Measurements from ENCODE around the gene TBL1Y. TPM values are rescaled to one million over a fixed set of nuclear protein-coding genes. Genes with fewer than 3 reads are reported as not detected.

The TBL1Y gene
- total and polyA plus RNA-seq, 12 donors: 0.09 TPM; not detected in 11

GRCh38 chrY:6989886-6990620 lies 79.6 kb downstream of the TBL1Y start:
- ATAC-seq (no peak), DNase-seq (no peak)
- no peaks in the 10 kb centered on the region for H3K9me3 ChIP-seq
- WGBS, 2 donors: 64 to 75% methylated on average over 6 of the region's 6 CpGs
- no peaks in the 10 kb centered on the region for H3K4me1 ChIP-seq
- no peaks in the 10 kb centered on the region for H3K36me3 ChIP-seq
- no peaks in the 10 kb centered on the region for H3K27me3 ChIP-seq
- intact Hi-C loops (cut with DNase I): no loop called here
- no peak overlapping the region for H3K27ac ChIP-seq
- no peak for TF ChIP-seq CTCF (IDR thresholded peaks at IDR 0.05)
- H3K4me3 ChIP-seq: no peak overlapping the region

DNA sequence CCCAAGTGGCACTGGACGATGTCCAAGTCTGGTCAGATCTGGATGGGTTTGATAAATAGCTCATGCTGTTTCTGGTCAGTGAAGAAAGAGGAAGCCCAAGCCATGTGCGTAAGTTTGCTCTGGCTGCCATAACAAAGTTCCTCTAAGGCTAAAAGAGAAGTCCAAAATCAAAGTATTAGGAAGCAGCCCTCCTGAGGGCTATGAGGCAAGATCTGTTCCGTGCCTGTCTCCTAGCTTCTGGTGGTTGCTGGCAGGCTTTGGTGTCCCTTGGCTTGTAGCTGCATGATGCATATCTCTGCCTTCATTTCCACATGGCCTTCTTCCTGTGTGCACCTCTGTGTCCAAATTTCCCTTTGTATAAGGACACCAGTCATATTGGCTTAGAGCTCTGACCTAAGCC lies 81.5 kb downstream of the TBL1Y start:
- Histone ChIP-seq H3K4me3 (no peak overlapping the region), H3K27me3 (no peaks in the 10 kb centered on the region), H3K9me3 (no peaks in the 10 kb centered on the region), H3K36me3 (no peaks in the 10 kb centered on the region), H3K27ac (no peak overlapping the region), H3K4me1 (no peaks in the 10 kb centered on the region)
- intact Hi-C loops (cut with DNase I): no loop called here
- TF ChIP-seq CTCF (IDR thresholded peaks at IDR 0.05): no peak
- WGBS, 2 donors: 61 to 71% methylated on average over 3 of the region's 3 CpGs
- ATAC-seq: no peak
- no peak for DNase-seq

DNA sequence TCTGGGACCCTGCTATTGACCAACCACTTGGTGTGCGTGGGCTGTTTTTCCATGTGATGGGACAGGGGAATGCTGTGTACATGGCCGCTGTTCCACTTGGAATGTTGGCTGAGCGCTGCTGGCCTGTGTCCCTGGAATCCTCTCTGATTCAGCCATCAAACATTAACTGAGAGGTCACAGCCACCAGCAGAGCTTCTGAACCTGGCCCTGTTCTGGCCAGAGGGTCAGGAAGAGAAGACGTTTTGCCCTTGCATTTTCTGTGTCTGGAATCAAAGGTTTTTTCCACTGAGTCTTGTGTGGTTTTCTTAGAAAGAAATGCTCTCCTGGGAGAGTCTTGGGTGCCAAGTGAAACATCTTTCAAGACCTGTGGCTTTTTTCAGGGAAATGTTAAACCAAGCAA lies 85.5 kb downstream of the TBL1Y start:
- Histone ChIP-seq H3K9me3 (no peaks in the 10 kb centered on the region), H3K36me3 (no peaks in the 10 kb centered on the region), H3K27ac (no peak overlapping the region), H3K4me3 (no peak overlapping the region), H3K27me3 (no peaks in the 10 kb centered on the region), H3K4me1 (no peaks in the 10 kb centered on the region)
- TF ChIP-seq CTCF (IDR thresholded peaks at IDR 0.05): no peak
- intact Hi-C loops (cut with DNase I): no loop called here
- no peak for ATAC-seq
- 61 to 66% methylated on average over 4 of the region's 4 CpGs for WGBS, 2 donors
- no peak for DNase-seq

DNA sequence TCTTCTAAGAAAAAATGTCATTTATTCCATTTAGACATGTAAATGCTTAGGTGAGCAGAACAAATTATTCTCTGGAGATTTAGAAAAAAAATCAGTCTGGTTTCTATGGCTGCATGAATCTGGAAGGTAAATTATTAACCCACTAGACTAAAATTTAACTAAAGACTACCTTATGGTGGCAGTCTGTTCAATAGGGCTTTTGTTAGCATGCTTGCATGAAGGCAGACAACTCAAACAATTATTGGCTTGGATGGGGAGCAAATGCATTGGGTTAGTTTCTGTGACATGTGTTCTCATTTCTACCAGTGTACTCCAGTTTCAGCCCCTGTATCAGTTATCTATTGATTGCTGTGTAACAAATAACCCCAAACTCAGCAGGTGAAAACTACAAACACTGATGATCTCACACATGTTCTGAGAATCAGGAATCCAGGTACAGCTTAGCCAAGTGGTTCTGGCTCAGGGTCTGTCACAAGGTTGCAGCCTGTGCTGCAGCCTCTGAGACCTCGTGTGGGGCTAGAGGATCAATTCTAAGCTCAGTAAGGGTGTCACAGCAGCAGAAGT lies 87.1 kb downstream of the TBL1Y start:
- 33 to 39% methylated on average over 1 of the region's 1 CpG for WGBS, 2 donors
- TF ChIP-seq CTCF (IDR thresholded peaks at IDR 0.05): no peak
- Histone ChIP-seq H3K4me1 (no peaks in the 10 kb centered on the region), H3K9me3 (no peaks in the 10 kb centered on the region), H3K27ac (no peak overlapping the region), H3K4me3 (no peak overlapping the region), H3K36me3 (no peaks in the 10 kb centered on the region), H3K27me3 (no peaks in the 10 kb centered on the region)
- ATAC-seq: no peak
- DNase-seq: no peak
- intact Hi-C loops (cut with DNase I): no loop called here
